Fibroblast of the aortic adventitia (primary cell): Measurements from ENCODE around the gene PLEKHG4B. TPM values are rescaled to one million over a fixed set of nuclear protein-coding genes. Genes with fewer than 3 reads are reported as not detected.

Experiments
- DNase-seq: peaks from one replicate; pipeline ENCODE4 v3.0.0-alpha.2; 2010; ENCODE audit warnings: low read depth
- H3K4me3 ChIP-seq: 2 replicates; pipeline ENCODE4 v1.5.1; 2011; ENCODE audit warnings: low read depth, mild to moderate bottlenecking, control low read depth, low read length, moderate library complexity
- CTCF ChIP-seq: IDR thresholded peaks from 2 replicates; pipeline ENCODE4 v1.5.1; 2011; ENCODE audit warnings: mild to moderate bottlenecking, low read length, control low read depth, inconsistent platforms; ENCODE audit not compliant: insufficient read depth
- total RNA-seq: library from RNA; depleted of rRNA; stranded (reverse); fragments of >200 nt; gene quantifications from 2 replicates; pipeline ENCODE4 v1.2.3, GENCODE V29; 2012; ENCODE audit warnings: low replicate concordance

Gene PLEKHG4B
- total RNA-seq, 1 donor = not detected

DNA sequence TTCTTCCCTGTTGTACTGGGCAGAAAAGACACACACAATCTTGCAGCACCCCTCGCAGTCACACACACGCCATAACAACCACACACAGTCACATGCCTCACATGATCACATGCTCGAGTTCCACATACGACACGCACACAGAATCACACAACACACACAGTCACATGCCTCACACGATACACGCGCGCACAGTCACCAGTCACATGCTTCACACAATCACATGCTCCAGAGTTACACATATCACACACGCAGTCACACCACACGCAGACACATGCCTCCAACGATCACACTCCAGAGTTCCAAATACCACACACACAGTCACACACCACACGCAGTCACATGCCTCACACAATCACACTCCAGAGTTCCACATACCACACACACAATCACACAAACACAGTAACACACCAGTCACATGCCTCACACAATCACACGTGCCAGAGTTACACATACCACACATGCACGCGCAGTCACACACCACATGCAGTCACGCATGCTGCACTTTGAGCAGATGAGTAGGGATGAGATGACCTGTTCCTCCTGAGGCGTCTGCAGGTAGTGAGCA, 50.4 kb downstream of the PLEKHG4B start:
- DNase-seq = no peak
- no peak for TF ChIP-seq CTCF
- H3K4me3 ChIP-seq = no peak overlapping the region

- H3K4me3 ChIP-seq = no peak overlapping the region
- no peak for DNase-seq
- no peak for TF ChIP-seq CTCF
These were observed 51.1 kb downstream of the PLEKHG4B start for GRCh38 chr5:143041-143440.

GRCh38 chr5:144941-145340, 53.0 kb downstream of the PLEKHG4B start:
- no peak for DNase-seq
- TF ChIP-seq CTCF = no peak
- H3K4me3 ChIP-seq = no peak overlapping the region

DNA sequence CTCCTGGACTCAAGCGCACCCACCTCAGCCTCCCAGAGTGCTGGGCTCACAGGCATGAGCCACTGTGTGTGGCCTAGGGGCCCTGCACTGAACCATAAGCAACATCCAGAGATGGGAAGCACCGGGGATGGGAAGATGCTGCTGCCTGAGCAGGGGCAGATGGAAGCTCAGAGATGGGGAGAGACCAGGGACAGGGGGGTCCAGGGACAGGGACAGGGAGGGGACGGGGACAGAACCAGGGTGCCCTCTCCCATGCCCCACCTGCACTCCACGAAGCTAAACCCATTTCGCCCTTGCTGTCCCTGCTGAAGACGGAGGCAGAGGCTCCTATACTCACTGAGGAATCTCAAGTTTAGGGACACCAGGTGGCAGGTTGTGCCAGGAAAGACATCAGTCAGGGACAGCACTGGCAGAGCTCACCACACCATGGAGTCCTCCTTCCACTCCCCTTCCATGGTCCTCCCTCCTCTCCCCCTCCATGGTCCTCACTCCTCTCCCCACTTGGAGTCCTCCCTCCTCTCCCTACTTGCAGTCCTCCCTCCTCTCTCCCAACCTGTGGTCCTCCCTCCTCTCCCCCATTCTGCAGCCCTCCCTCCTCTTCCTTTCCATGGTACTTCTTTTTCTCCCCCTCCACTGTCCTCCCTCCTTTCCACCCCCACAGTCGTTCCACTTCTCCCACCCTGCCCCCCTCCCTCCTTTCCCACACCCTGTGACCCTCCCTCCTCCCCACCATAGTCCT, 53.8 kb downstream of the PLEKHG4B start:
- TF ChIP-seq CTCF = no peak
- DNase-seq = no peak
- H3K4me3 ChIP-seq = no peak overlapping the region

GRCh38 chr5:147751-148150, 55.8 kb downstream of the PLEKHG4B start:
- TF ChIP-seq CTCF = no peak
- no peak overlapping the region for H3K4me3 ChIP-seq
- DNase-seq = no peak

DNA sequence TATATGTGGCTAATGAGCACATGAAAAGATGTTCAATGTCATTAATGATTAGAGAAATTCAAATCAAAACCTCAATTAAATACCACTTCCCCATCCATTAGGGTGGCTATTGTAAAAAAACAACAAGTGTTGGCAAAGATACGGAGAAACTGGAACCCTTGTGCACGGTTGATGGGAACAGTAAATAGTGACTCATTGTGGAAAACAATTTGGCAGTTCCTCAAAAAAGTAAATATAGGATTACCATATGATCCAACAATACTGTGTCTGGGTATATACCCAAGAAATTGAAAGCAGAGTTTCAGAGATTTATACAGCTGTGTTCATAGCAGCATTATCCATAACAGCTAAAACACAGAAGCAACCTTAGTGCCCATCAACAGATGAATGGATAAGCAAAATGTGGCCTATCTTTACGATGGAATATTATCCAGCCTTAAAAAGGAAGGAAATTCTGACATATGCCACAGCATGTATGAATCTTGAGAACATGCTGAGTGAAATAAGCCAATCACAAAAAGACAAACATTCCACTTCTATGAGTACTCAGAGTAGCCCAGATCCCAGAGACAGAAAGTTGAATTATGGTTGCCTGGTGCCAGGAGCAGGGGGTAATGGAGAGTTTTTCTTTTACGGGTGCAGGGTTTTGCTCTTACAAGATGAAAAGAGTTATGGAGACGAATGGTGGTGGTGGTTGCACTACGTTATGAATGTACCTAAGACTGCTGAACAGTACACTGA, 57.9 kb downstream of the PLEKHG4B start:
- TF ChIP-seq CTCF = no peak
- no peak for DNase-seq
- H3K4me3 ChIP-seq = no peak overlapping the region
